ENCODE results near the gene TINCR.

DNA sequence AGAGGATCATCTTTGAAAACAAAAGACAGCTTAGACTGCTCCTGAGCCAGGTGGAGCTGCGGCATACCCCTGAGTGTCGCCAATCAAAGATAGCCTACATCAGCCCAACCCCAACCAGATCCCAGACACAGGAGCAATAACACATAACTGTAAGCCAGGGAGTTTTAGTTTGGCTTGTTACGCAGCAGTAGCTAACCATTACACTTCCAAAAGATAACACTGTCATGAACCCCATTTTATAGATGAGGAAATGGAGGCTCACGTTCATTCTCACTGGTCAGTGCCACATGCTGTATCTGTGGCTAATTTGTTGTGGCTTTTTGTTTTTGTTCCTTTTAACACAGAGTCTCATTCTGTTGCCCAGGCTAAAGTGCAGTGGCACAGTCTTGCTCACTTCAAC, 47.3 kb downstream of the TINCR start:
- TF ChIP-seq CTCF (conservative IDR thresholded peaks at IDR 0.05) (no peak), EZH2 (IDR thresholded peaks at IDR 0.05; ENCODE audit: low read depth) (no peak)

All from PC-9 (cell line).